ENCODE data around the gene ZNF366. TPM values are rescaled to one million over a fixed set of nuclear protein-coding genes. Genes with fewer than 3 reads are reported as not detected.

The ZNF366 gene
- total and polyA plus RNA-seq, 2 of the 13 experiments (the other 11 are each of a cell fraction or from before 2014, with no cell fraction given) = not detected

DNA sequence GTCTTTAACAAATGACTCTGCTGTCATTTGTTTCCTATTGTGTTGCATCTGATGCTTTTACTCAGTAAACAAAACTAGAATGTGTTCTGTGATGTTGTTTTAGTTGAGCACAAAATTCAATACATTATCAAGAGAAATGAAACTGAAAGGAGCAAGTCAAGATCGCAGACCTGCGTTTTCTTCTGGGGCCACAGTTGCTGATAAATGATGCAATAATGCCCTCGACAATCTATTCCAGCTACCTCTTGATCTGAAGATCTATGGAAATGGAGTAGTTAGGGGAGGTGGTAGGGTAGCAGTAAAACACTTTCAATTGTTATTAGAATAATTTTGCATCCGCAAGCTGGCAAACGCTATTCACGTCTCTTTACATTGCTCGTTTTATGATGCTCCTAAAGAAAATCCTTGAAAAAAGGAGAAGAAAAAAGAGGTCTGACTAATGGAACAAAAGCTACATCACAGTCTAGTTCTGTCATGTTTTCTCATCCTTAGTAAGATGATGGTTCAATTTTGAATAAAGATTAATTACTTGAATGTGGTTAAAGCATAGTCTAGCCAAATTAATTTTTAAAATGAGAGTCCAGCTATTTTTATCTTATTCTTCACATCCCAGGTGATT lies 1.6 kb downstream of the ZNF366 start:
- no peak overlapping the region for H3K4me2 ChIP-seq (ENCODE audit: low read depth, low read length)
- no peak overlapping the region for H2AFZ ChIP-seq (ENCODE audit: low read length)

DNA sequence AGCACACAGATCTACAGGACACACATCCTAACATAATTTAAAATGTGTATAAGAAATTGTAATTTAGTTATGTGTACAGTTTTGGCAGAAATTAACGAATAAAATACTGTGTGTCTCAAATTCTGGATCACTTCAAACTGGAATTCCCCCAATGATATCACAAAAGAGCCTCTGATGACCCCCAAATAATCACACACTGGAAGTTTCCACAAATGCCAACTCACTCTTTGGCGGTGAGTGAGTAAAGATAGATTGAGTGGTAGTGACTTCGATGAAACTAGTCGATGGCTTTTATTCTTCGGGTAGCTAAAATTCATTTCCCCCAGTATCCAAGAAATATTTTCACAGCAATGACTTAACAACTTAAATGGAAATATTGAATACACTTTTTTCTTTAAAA lies 2.2 kb downstream of the ZNF366 start:
- Histone ChIP-seq H3K36me3 (replicated peaks in 1 of 2; ENCODE audit: control insufficient read depth in 1 of 2, insufficient read depth in 2 of 2, low read length in 2 of 2) (no peaks in the 10 kb centered on the region), H3K9ac (ENCODE audit: insufficient read depth, low read depth, low read length) (no peak overlapping the region), H3K79me2 (ENCODE audit: insufficient read depth, low read length) (no peaks in the 10 kb centered on the region), H3K4me1 (ENCODE audit: insufficient read depth, low read length) (peaks cover 10% of the 10 kb centered on the region), H3K4me2 (ENCODE audit: low read depth, low read length) (no peak overlapping the region), H4K20me1 (ENCODE audit: insufficient read depth, low read length) (no peaks in the 10 kb centered on the region), H3K4me3 (replicated peaks in 1 of 3; ENCODE audit: insufficient read depth in 1 of 3, low read depth in 2 of 3, low read length in 3 of 3) (no peak overlapping the region), H3K27ac (ENCODE audit: extremely low read length, insufficient read depth, low read length) (no peak overlapping the region), H3K27me3 (ENCODE audit: control insufficient read depth in 1 of 2, insufficient read depth in 2 of 2, low read length in 2 of 2) (peaks cover 2 to 27% of the 10 kb centered on the region in 2 experiments), H3K9me3 (ENCODE audit: low read length) (no peaks in the 10 kb centered on the region), H2AFZ (ENCODE audit: low read length) (no peak overlapping the region)
- 62% methylated on average over 5 of the region's 5 CpGs for WGBS (ENCODE audit: low lambda C conversion rate)
- no peak for DNase-seq (ENCODE audit: low spot score)
- in situ Hi-C loops (cut with HindIII; ENCODE audit: extremely low pct_ligation_motif_present, low pct_unique_long_range_greater_than_20kb) = no loop called here
- ChIA-PET CTCF (ENCODE audit: low intra/inter-chr PET ratio, low total read pairs) (no interaction called here), POLR2A (no interaction called here)
- no peak for FAIRE-seq
- intact Hi-C loops (cut with micrococcal nuclease; ENCODE audit: unreplicated experiment) = no loop called here
- BruUV-seq (replicated peaks) = no TSS peak
- no peak for ATAC-seq
- TF ChIP-seq ATRX (CRISPR knock-in tag; IDR thresholded peaks at IDR 0.05; ENCODE audit: borderline replicate concordance) = no peak
- no peak for TF ChIP-seq ZSCAN21 (CRISPR knock-in tag; IDR thresholded peaks at IDR 0.05; ENCODE audit: borderline replicate concordance)
- TF ChIP-seq PRDM15 (CRISPR knock-in tag; IDR thresholded peaks at IDR 0.05) = no peak
- TF ChIP-seq YEATS4 (CRISPR knock-in tag; IDR thresholded peaks at IDR 0.05; ENCODE audit: borderline replicate concordance) = no peak
- no peak for TF ChIP-seq GTF2F1 (IDR thresholded peaks at IDR 0.05; ENCODE audit: low read length)
- TF ChIP-seq BCL6 (CRISPR knock-in tag; IDR thresholded peaks at IDR 0.05) = no peak
- TF ChIP-seq, protein P1, sequence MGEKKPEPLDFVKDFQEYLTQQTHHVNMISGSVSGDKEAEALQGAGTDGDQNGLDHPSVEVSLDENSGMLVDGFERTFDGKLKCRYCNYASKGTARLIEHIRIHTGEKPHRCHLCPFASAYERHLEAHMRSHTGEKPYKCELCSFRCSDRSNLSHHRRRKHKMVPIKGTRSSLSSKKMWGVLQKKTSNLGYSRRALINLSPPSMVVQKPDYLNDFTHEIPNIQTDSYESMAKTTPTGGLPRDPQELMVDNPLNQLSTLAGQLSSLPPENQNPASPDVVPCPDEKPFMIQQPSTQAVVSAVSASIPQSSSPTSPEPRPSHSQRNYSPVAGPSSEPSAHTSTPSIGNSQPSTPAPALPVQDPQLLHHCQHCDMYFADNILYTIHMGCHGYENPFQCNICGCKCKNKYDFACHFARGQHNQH (CRISPR knock-in tag; IDR thresholded peaks at IDR 0.05) = no peak
- TF ChIP-seq, protein P2, sequence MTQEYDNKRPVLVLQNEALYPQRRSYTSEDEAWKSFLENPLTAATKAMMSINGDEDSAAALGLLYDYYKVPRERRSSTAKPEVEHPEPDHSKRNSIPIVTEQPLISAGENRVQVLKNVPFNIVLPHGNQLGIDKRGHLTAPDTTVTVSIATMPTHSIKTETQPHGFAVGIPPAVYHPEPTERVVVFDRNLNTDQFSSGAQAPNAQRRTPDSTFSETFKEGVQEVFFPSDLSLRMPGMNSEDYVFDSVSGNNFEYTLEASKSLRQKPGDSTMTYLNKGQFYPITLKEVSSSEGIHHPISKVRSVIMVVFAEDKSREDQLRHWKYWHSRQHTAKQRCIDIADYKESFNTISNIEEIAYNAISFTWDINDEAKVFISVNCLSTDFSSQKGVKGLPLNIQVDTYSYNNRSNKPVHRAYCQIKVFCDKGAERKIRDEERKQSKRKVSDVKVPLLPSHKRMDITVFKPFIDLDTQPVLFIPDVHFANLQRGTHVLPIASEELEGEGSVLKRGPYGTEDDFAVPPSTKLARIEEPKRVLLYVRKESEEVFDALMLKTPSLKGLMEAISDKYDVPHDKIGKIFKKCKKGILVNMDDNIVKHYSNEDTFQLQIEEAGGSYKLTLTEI (CRISPR knock-in tag; conservative IDR thresholded peaks at IDR 0.05) = no peak

More for the DNA sequence above, 1.6 kb downstream of the ZNF366 start:
- Histone ChIP-seq H3K36me3 (replicated peaks in 1 of 2; ENCODE audit: control insufficient read depth in 1 of 2, insufficient read depth in 2 of 2, low read length in 2 of 2) (no peaks in the 10 kb centered on the region), H3K9ac (ENCODE audit: insufficient read depth, low read depth, low read length) (no peak overlapping the region), H3K9me3 (ENCODE audit: low read length) (no peaks in the 10 kb centered on the region), H3K4me1 (ENCODE audit: insufficient read depth, low read length) (peaks cover 5% of the 10 kb centered on the region), H4K20me1 (ENCODE audit: insufficient read depth, low read length) (no peaks in the 10 kb centered on the region), H3K27me3 (ENCODE audit: control insufficient read depth in 1 of 2, insufficient read depth in 2 of 2, low read length in 2 of 2) (peaks cover 2 to 27% of the 10 kb centered on the region in 2 experiments; a peak in 4 of 5 replicates), H3K4me3 (replicated peaks in 1 of 3; ENCODE audit: insufficient read depth in 1 of 3, low read depth in 2 of 3, low read length in 3 of 3) (no peak overlapping the region), H3K27ac (ENCODE audit: extremely low read length, insufficient read depth, low read length) (no peak overlapping the region), H3K79me2 (ENCODE audit: insufficient read depth, low read length) (no peaks in the 10 kb centered on the region)
- in situ Hi-C loops (cut with HindIII; ENCODE audit: extremely low pct_ligation_motif_present, low pct_unique_long_range_greater_than_20kb) = no loop called here
- 70% methylated on average over 7 of the region's 7 CpGs for WGBS (ENCODE audit: low lambda C conversion rate)
- no peak for ATAC-seq
- ChIA-PET POLR2A (no interaction called here), CTCF (ENCODE audit: low intra/inter-chr PET ratio, low total read pairs) (no interaction called here)
- no TSS peak for BruUV-seq (replicated peaks)
- intact Hi-C loops (cut with micrococcal nuclease; ENCODE audit: unreplicated experiment) = no loop called here
- DNase-seq (ENCODE audit: low spot score) = no peak
- TF ChIP-seq, protein P3, sequence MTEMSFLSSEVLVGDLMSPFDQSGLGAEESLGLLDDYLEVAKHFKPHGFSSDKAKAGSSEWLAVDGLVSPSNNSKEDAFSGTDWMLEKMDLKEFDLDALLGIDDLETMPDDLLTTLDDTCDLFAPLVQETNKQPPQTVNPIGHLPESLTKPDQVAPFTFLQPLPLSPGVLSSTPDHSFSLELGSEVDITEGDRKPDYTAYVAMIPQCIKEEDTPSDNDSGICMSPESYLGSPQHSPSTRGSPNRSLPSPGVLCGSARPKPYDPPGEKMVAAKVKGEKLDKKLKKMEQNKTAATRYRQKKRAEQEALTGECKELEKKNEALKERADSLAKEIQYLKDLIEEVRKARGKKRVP (CRISPR knock-in tag; IDR thresholded peaks at IDR 0.05) = no peak
- no peak for TF ChIP-seq SNRNP70 (IDR thresholded peaks at IDR 0.05; ENCODE audit: low read depth, low read length)
- no peak for TF ChIP-seq DPF2 (CRISPR knock-in tag; IDR thresholded peaks at IDR 0.05; ENCODE audit: borderline replicate concordance, low read depth)
- TF ChIP-seq HNF4A (CRISPR knock-in tag; IDR thresholded peaks at IDR 0.05) = no peak
- TF ChIP-seq ZNF354B (CRISPR knock-in tag; IDR thresholded peaks at IDR 0.05) = no peak
- no peak for FAIRE-seq

Data from HepG2 (cell line).